ENCODE data around the gene PARP2.
"Not testable (repeated sequence)": the region's sequence is repeated elsewhere in the genome, so short reads cannot be mapped to it uniquely, and the experiment has no call there.

The PARP2 gene

GRCh38 chr14:20329355-20329754, 14.1 kb upstream of the PARP2 start:
- Histone ChIP-seq H3K27ac (ENCODE audit: low read depth, low read length) (no peak overlapping the region), H3K9me3 (ENCODE audit: low read length) (no peaks in the 10 kb centered on the region), H3K9ac (ENCODE audit: low read length) (no peak overlapping the region), H3K36me3 (ENCODE audit: insufficient read depth, low read length) (peaks cover 22% of the 10 kb centered on the region), H3K4me3 (ENCODE audit: low read depth in 1 of 2, low read length in 2 of 2) (no peak overlapping the region), H3K4me1 (ENCODE audit: insufficient read depth, low read length) (peaks cover 17% of the 10 kb centered on the region), H3K27me3 (ENCODE audit: control insufficient read depth in 1 of 2, insufficient read depth in 2 of 2, low read length in 2 of 2) (no peaks in the 10 kb centered on the region)

GRCh38 chr14:20331053-20331613, 12.3 kb upstream of the PARP2 start:
- peaks cover 17% of the 10 kb centered on the region for H3K4me1 ChIP-seq (ENCODE audit: insufficient read depth, low read length)
- H3K9ac ChIP-seq (ENCODE audit: low read length) = no peak overlapping the region
- H3K9me3 ChIP-seq (ENCODE audit: low read length) = no peaks in the 10 kb centered on the region
- H3K4me3 ChIP-seq (ENCODE audit: low read depth in 1 of 2, low read length in 2 of 2) = no peak overlapping the region
- no peak overlapping the region for H3K27ac ChIP-seq (ENCODE audit: low read depth, low read length)
- peaks cover 13% of the 10 kb centered on the region for H3K36me3 ChIP-seq (ENCODE audit: insufficient read depth, low read length)
- H3K27me3 ChIP-seq (ENCODE audit: control insufficient read depth in 1 of 2, insufficient read depth in 2 of 2, low read length in 2 of 2) = no peaks in the 10 kb centered on the region

GRCh38 chr14:20332431-20332787, 11.0 kb upstream of the PARP2 start:
- H3K9me3 ChIP-seq (ENCODE audit: low read length) = no peaks in the 10 kb centered on the region
- H3K9ac ChIP-seq (ENCODE audit: low read length) = peak overlapping the region; percentile 75
- H3K36me3 ChIP-seq (ENCODE audit: insufficient read depth, low read length) = peaks cover 7% of the 10 kb centered on the region
- H3K4me1 ChIP-seq (ENCODE audit: insufficient read depth, low read length) = peaks cover 10% of the 10 kb centered on the region
- H3K4me3 ChIP-seq (ENCODE audit: low read depth in 1 of 2, low read length in 2 of 2) = peak overlapping the region; percentile 12 to 88
- no peaks in the 10 kb centered on the region for H3K27me3 ChIP-seq (ENCODE audit: control insufficient read depth in 1 of 2, insufficient read depth in 2 of 2, low read length in 2 of 2)
- peak overlapping the region; percentile 76 for H3K27ac ChIP-seq (ENCODE audit: low read depth, low read length)

GRCh38 chr14:20332788-20333493, 10.5 kb upstream of the PARP2 start, which contains the start of gene CCNB1IP1:
CCNB1IP1 (minus strand) TSS chr14:20333279; CDS start chr14:20316523, 16,756 bp downstream.
- H3K27ac ChIP-seq (ENCODE audit: low read depth, low read length) = peak within 1 kb of the TSS; percentile 76
- no peaks in the 10 kb centered on the region for H3K9me3 ChIP-seq (ENCODE audit: low read length)
- peaks cover 7% of the 10 kb centered on the region for H3K36me3 ChIP-seq (ENCODE audit: insufficient read depth, low read length)
- peak within 1 kb of the TSS; percentile 12 to 88 for H3K4me3 ChIP-seq (ENCODE audit: low read depth in 1 of 2, low read length in 2 of 2)
- H3K27me3 ChIP-seq (ENCODE audit: control insufficient read depth in 1 of 2, insufficient read depth in 2 of 2, low read length in 2 of 2) = no peaks in the 10 kb centered on the region
- H3K9ac ChIP-seq (ENCODE audit: low read length) = peak within 1 kb of the TSS; percentile 75
- H3K4me1 ChIP-seq (ENCODE audit: insufficient read depth, low read length) = peaks cover 5% of the 10 kb centered on the region

GRCh38 chr14:20333494-20333841, 10.0 kb upstream of the PARP2 start:
- Histone ChIP-seq H3K4me1 (ENCODE audit: insufficient read depth, low read length) (peaks cover 5% of the 10 kb centered on the region), H3K36me3 (ENCODE audit: insufficient read depth, low read length) (peaks cover 7% of the 10 kb centered on the region), H3K9me3 (ENCODE audit: low read length) (no peaks in the 10 kb centered on the region), H3K4me3 (ENCODE audit: low read depth in 1 of 2, low read length in 2 of 2) (peak overlapping the region in 1 of 2 donors; percentile 88), H3K27me3 (ENCODE audit: control insufficient read depth in 1 of 2, insufficient read depth in 2 of 2, low read length in 2 of 2) (no peaks in the 10 kb centered on the region), H3K9ac (ENCODE audit: low read length) (peak overlapping the region; percentile 75), H3K27ac (ENCODE audit: low read depth, low read length) (peak overlapping the region; percentile 76)

GRCh38 chr14:20334017-20334416, 9.4 kb upstream of the PARP2 start:
- H3K27me3 ChIP-seq (ENCODE audit: control insufficient read depth in 1 of 2, insufficient read depth in 2 of 2, low read length in 2 of 2) = no peaks in the 10 kb centered on the region
- peaks cover 5% of the 10 kb centered on the region for H3K4me1 ChIP-seq (ENCODE audit: insufficient read depth, low read length)

GRCh38 chr14:20341032-20341431, 2.4 kb upstream of the PARP2 start:
- H3K36me3 ChIP-seq (ENCODE audit: insufficient read depth, low read length) = peaks cover 11% of the 10 kb centered on the region
- H3K9me3 ChIP-seq (ENCODE audit: low read length); H3K27ac ChIP-seq (ENCODE audit: low read depth, low read length); H3K4me1 ChIP-seq (ENCODE audit: insufficient read depth, low read length); H3K27me3 ChIP-seq (ENCODE audit: control insufficient read depth in 1 of 2, insufficient read depth in 2 of 2, low read length in 2 of 2); H3K9ac ChIP-seq (ENCODE audit: low read length); H3K4me3 ChIP-seq (ENCODE audit: low read depth in 1 of 2, low read length in 2 of 2): not testable (repeated sequence)

More at GRCh38 chr14:20334017-20334416, 9.4 kb upstream of the PARP2 start:
- peak overlapping the region; percentile 75 for H3K9ac ChIP-seq (ENCODE audit: low read length)
- H3K36me3 ChIP-seq (ENCODE audit: insufficient read depth, low read length) = peaks cover 1% of the 10 kb centered on the region
- H3K4me3 ChIP-seq (ENCODE audit: low read depth in 1 of 2, low read length in 2 of 2) = no peak overlapping the region
- no peak overlapping the region for H3K27ac ChIP-seq (ENCODE audit: low read depth, low read length)
- H3K9me3 ChIP-seq (ENCODE audit: low read length) = no peaks in the 10 kb centered on the region

- Histone ChIP-seq H3K4me3 (ENCODE audit: low read depth in 1 of 2, low read length in 2 of 2) (no peak overlapping the region), H3K27ac (ENCODE audit: low read depth, low read length) (no peak overlapping the region), H3K9ac (ENCODE audit: low read length) (no peak overlapping the region)
These were observed 1.8 kb upstream of the PARP2 start for GRCh38 chr14:20341646-20342045.

GRCh38 chr14:20343862-20344220, 406 bp downstream of the PARP2 start:
- Histone ChIP-seq H3K36me3 (ENCODE audit: insufficient read depth, low read length) (peaks cover 29% of the 10 kb centered on the region), H3K9ac (ENCODE audit: low read length) (peak overlapping the region; percentile 95), H3K27ac (ENCODE audit: low read depth, low read length) (peak overlapping the region; percentile 87), H3K27me3 (ENCODE audit: control insufficient read depth in 1 of 2, insufficient read depth in 2 of 2, low read length in 2 of 2) (no peaks in the 10 kb centered on the region), H3K9me3 (ENCODE audit: low read length) (no peaks in the 10 kb centered on the region), H3K4me3 (ENCODE audit: low read depth in 1 of 2, low read length in 2 of 2) (peak overlapping the region; percentile 64 to 94), H3K4me1 (ENCODE audit: insufficient read depth, low read length) (peaks cover 8% of the 10 kb centered on the region)

More at GRCh38 chr14:20341646-20342045, 1.8 kb upstream of the PARP2 start:
- H3K36me3 ChIP-seq (ENCODE audit: insufficient read depth, low read length) = peaks cover 17% of the 10 kb centered on the region
- no peaks in the 10 kb centered on the region for H3K9me3 ChIP-seq (ENCODE audit: low read length)
- H3K27me3 ChIP-seq (ENCODE audit: control insufficient read depth in 1 of 2, insufficient read depth in 2 of 2, low read length in 2 of 2) = no peaks in the 10 kb centered on the region
- peaks cover 8% of the 10 kb centered on the region for H3K4me1 ChIP-seq (ENCODE audit: insufficient read depth, low read length)

GRCh38 chr14:20345366-20345765, 1.9 kb downstream of the PARP2 start:
- H3K27ac ChIP-seq (ENCODE audit: low read depth, low read length) = no peak overlapping the region
- no peak overlapping the region for H3K9ac ChIP-seq (ENCODE audit: low read length)
- H3K4me3 ChIP-seq (ENCODE audit: low read depth in 1 of 2, low read length in 2 of 2) = no peak overlapping the region
- H3K27me3 ChIP-seq (ENCODE audit: control insufficient read depth in 1 of 2, insufficient read depth in 2 of 2, low read length in 2 of 2) = no peaks in the 10 kb centered on the region
- peaks cover 43% of the 10 kb centered on the region for H3K36me3 ChIP-seq (ENCODE audit: insufficient read depth, low read length)
- peaks cover 8% of the 10 kb centered on the region for H3K4me1 ChIP-seq (ENCODE audit: insufficient read depth, low read length)
- no peaks in the 10 kb centered on the region for H3K9me3 ChIP-seq (ENCODE audit: low read length)

GRCh38 chr14:20346713-20347112, 3.3 kb downstream of the PARP2 start:
- Histone ChIP-seq H3K4me3 (ENCODE audit: low read depth in 1 of 2, low read length in 2 of 2) (no peak overlapping the region), H3K27me3 (ENCODE audit: control insufficient read depth in 1 of 2, insufficient read depth in 2 of 2, low read length in 2 of 2) (no peaks in the 10 kb centered on the region), H3K9me3 (ENCODE audit: low read length) (no peaks in the 10 kb centered on the region), H3K36me3 (ENCODE audit: insufficient read depth, low read length) (peaks cover 55% of the 10 kb centered on the region), H3K27ac (ENCODE audit: low read depth, low read length) (no peak overlapping the region), H3K4me1 (ENCODE audit: insufficient read depth, low read length) (peaks cover 8% of the 10 kb centered on the region), H3K9ac (ENCODE audit: low read length) (no peak overlapping the region)

GRCh38 chr14:20347747-20348146, 4.3 kb downstream of the PARP2 start:
- Histone ChIP-seq H3K4me3 (ENCODE audit: low read depth in 1 of 2, low read length in 2 of 2) (no peak overlapping the region), H3K4me1 (ENCODE audit: insufficient read depth, low read length) (peaks cover 8% of the 10 kb centered on the region), H3K27ac (ENCODE audit: low read depth, low read length) (no peak overlapping the region), H3K27me3 (ENCODE audit: control insufficient read depth in 1 of 2, insufficient read depth in 2 of 2, low read length in 2 of 2) (no peaks in the 10 kb centered on the region), H3K9ac (ENCODE audit: low read length) (no peak overlapping the region), H3K9me3 (ENCODE audit: low read length) (no peaks in the 10 kb centered on the region), H3K36me3 (ENCODE audit: insufficient read depth, low read length) (peaks cover 66% of the 10 kb centered on the region)

Measured in muscle layer of colon (tissue), 2 donors.